B cell (primary cell): Measurements from ENCODE around the gene LCE5A. TPM values are rescaled to one million over a fixed set of nuclear protein-coding genes. Genes with fewer than 3 reads are reported as not detected.

Experiments used
- ATAC-seq: fragments of 200-7000 bp; cut with Tn5 transposase; one replicate; pipeline ENCODE4 v1.10.0; 2021; ENCODE audit warnings: low read depth, mild to moderate bottlenecking, moderate number of reproducible peaks, moderate library complexity
- CTCF ChIA-PET: fragments of 350-600 bp; sonication (Branson Sonifier 250); formaldehyde crosslinking; loops from one replicate; lab custom pipeline; 2021; ENCODE audit warnings: antibody characterized with exemption, inconsistent platforms; lab: Charles Lee
- POLR2A ChIA-PET: fragments of 350-600 bp; sonication (Branson Sonifier 250); formaldehyde crosslinking; loops from one replicate; lab custom pipeline; 2021; ENCODE audit warnings: antibody characterized with exemption; lab: Charles Lee
- DNase-seq: peaks from one replicate; pipeline ENCODE4 v3.0.0; 2013
- H2AFZ ChIP-seq: 2 replicates; pipeline ENCODE4 v1.6.1; 2012; ENCODE audit warnings: mild to moderate bottlenecking, low read depth, low read length; ENCODE audit not compliant: insufficient read depth, poor library complexity, severe bottlenecking
- H3K27ac ChIP-seq, 2 donors: 1 replicate in 1 of 2; 2 replicates in 1 of 2; pipeline ENCODE4 v1.5.1; 2012 to 2013; ENCODE audit warnings: low read length in 2 of 2, mild to moderate bottlenecking in 2 of 2, moderate library complexity in 1 of 2
- H3K27me3 ChIP-seq, 4 experiments: fragments of 200-600 bp in 1 of 4; sonication (generic) in 1 of 4; replicated peaks in 1 of 4; 1 replicate in 2 of 4; 2 replicates in 2 of 4; pipeline versions ENCODE4 v1.6.1 to v1.7.0; 2013 to 2016; ENCODE audit warnings: low read length in 3 of 4, mild to moderate bottlenecking in 2 of 4, mixed read lengths in 1 of 4, moderate library complexity in 1 of 4; ENCODE audit not compliant: insufficient read depth in 4 of 4, control insufficient read depth in 3 of 4; ENCODE audit errors: control extremely low read depth in 1 of 4
- H3K36me3 ChIP-seq, 2 experiments: replicated peaks in 1 of 2; 1 replicate in 1 of 2; 2 replicates in 1 of 2; pipeline versions ENCODE4 v1.6.1 to v1.7.1; 2013; ENCODE audit warnings: low read length in 1 of 2; ENCODE audit not compliant: insufficient read depth in 2 of 2, control insufficient read depth in 1 of 2; ENCODE audit errors: control extremely low read depth in 1 of 2, extremely low read depth in 1 of 2
- H3K4me1 ChIP-seq, 2 donors: fragments of 200-600 bp in 1 of 2; sonication (generic) in 1 of 2; 1 replicate in 1 of 2; 2 replicates in 1 of 2; pipeline versions ENCODE4 v1.5.1 to v1.6.1; 2013 to 2017; ENCODE audit warnings: low read length in 2 of 2; ENCODE audit not compliant: control insufficient read depth in 2 of 2, insufficient read depth in 2 of 2
- H3K4me2 ChIP-seq: replicated peaks from 2 replicates; pipeline ENCODE3; 2012; ENCODE audit warnings: mild to moderate bottlenecking, low read depth, low read length; ENCODE audit not compliant: poor library complexity, severe bottlenecking
- H3K4me3 ChIP-seq, 5 experiments: fragments of 200-600 bp in 1 of 5; sonication (generic) in 1 of 5; 1 replicate in 3 of 5; 2 replicates in 2 of 5; pipeline versions ENCODE4 v1.5.1 to v1.7.0; 2011 to 2016; ENCODE audit warnings: low read length in 4 of 5, mild to moderate bottlenecking in 4 of 5, low read depth in 2 of 5, control low read depth in 1 of 5, moderate library complexity in 1 of 5; ENCODE audit not compliant: insufficient read depth in 1 of 5; ENCODE audit errors: control extremely low read depth in 1 of 5, extremely low read depth in 1 of 5
- H3K79me2 ChIP-seq: fragments of 200-600 bp; sonication (generic); one replicate; pipeline ENCODE4 v1.6.0; 2016; ENCODE audit warnings: low read length; ENCODE audit not compliant: control insufficient read depth, insufficient read depth
- H3K9ac ChIP-seq: fragments of 200-600 bp; sonication (generic); 2 replicates; pipeline ENCODE4 v1.6.1; 2017; ENCODE audit warnings: mild to moderate bottlenecking, low read length, moderate library complexity
- H3K9me3 ChIP-seq, 3 donors: one replicate each; pipeline versions ENCODE4 v1.6.1 to v1.7.1; 2013; ENCODE audit warnings: low read length in 2 of 3; ENCODE audit not compliant: control insufficient read depth in 2 of 3, insufficient read depth in 1 of 3; ENCODE audit errors: control extremely low read depth in 1 of 3
- H4K20me1 ChIP-seq: 2 replicates; pipeline ENCODE4 v1.6.0; 2012; ENCODE audit warnings: mild to moderate bottlenecking, low read length; ENCODE audit not compliant: insufficient read depth, control insufficient read depth, poor library complexity, severe bottlenecking
- H3K27ac Mint-ChIP-seq: one replicate; pipeline ENCODE4 v1.8.0; 2021; ENCODE audit warnings: mixed read lengths
- H3K27me3 Mint-ChIP-seq: one replicate; pipeline ENCODE4 v1.8.0; 2021; ENCODE audit warnings: mixed read lengths
- H3K4me1 Mint-ChIP-seq: one replicate; pipeline ENCODE4 v1.8.0; 2021; ENCODE audit warnings: mixed read lengths
- H3K4me3 Mint-ChIP-seq: one replicate; pipeline ENCODE4 v1.8.0; 2021; ENCODE audit warnings: mixed read lengths
- H3K9me3 Mint-ChIP-seq: one replicate; pipeline ENCODE4 v1.8.0; 2022; ENCODE audit warnings: mixed read lengths; ENCODE audit not compliant: insufficient read depth
- CTCF ChIP-seq: fragments of 200-600 bp; IDR thresholded peaks from one replicate; pipeline ENCODE4 v1.8.0; 2022; ENCODE audit warnings: antibody characterized with exemption, mild to moderate bottlenecking
- EZH2 ChIP-seq: IDR thresholded peaks from 2 replicates; pipeline ENCODE4 v1.6.1; 2012; ENCODE audit warnings: borderline replicate concordance, low read depth, mild to moderate bottlenecking, moderate library complexity, low read length; ENCODE audit not compliant: insufficient read depth, poor library complexity, severe bottlenecking
- WGBS: methylation state at CpG from one replicate; pipeline ENCODE4 v1.1.5; 2013; ENCODE audit warnings: missing lambda C conversion rate; ENCODE audit not compliant: insufficient coverage; 5-methylcytosine and 5-hydroxymethylcytosine counted together
- intact Hi-C: fragments of 100-400 bp; cut with micrococcal nuclease; formaldehyde crosslinking; loops from one replicate; pipeline ENCODE4 v1.10.0; 2022
- polyA plus RNA-seq: library from polyadenylated mRNA; depleted of rRNA; stranded (reverse); fragments of >200 nt; gene quantifications from 2 replicates; pipeline ENCODE4 v1.2.3, GENCODE V29; 2012
- total RNA-seq, 2 donors: library from RNA; stranded (reverse); fragments of 120-200 nt in 1 of 2; gene quantifications; 1 replicate in 1 of 2; 2 replicates in 1 of 2; pipeline versions ENCODE4 v1.2.3 to v1.2.4, GENCODE V29; 2013 to 2022

Gene LCE5A
- total and polyA plus RNA-seq, 2 donors (not counting 1 experiment from before 2014, with no cell fraction given): not detected

GRCh38 chr1:152462636-152463035 is 48.0 kb upstream of the LCE5A start:
- 96% methylated on average over 18 of the region's 26 CpGs for WGBS
- Histone ChIP-seq H3K4me1 (peaks cover 14 to 20% of the 10 kb centered on the region in 2 donors), H3K27ac (no peak overlapping the region), H3K9ac (no peak overlapping the region), H3K36me3 (no peaks in the 10 kb centered on the region), H3K27me3 (peaks cover 0 to 2% (median 0%) of the 10 kb centered on the region in 4 experiments), H3K9me3 (peaks cover 0 to 2% (median 0%) of the 10 kb centered on the region in 3 donors), H4K20me1 (no peaks in the 10 kb centered on the region), H3K4me3 (no peak overlapping the region), H3K4me2 (no peak overlapping the region), H3K79me2 (no peaks in the 10 kb centered on the region), H2AFZ (no peak overlapping the region)
- no peak for ATAC-seq
- H3K4me3 Mint-ChIP-seq: no peak overlapping the region
- no peak overlapping the region for H3K27ac Mint-ChIP-seq
- POLR2A ChIA-PET: no interaction called here
- intact Hi-C loops: no loop called here
- peaks cover 25% of the 10 kb centered on the region for H3K4me1 Mint-ChIP-seq
- H3K27me3 Mint-ChIP-seq: peaks cover 5% of the 10 kb centered on the region
- H3K9me3 Mint-ChIP-seq: no peaks in the 10 kb centered on the region
- no peak for TF ChIP-seq CTCF
- no peak for TF ChIP-seq EZH2
- DNase-seq: no peak
- CTCF ChIA-PET: interaction anchor here (0.6 to 0.7 kb wide), 2 partner anchors 122 to 284 kb away, joined by 3 to 4 read pairs; no protein-coding TSS in a partner anchor

GRCh38 chr1:152466217-152466616 is 44.4 kb upstream of the LCE5A start:
- Histone ChIP-seq H3K27me3 (peaks cover 0 to 19% (median 6%) of the 10 kb centered on the region in 4 experiments), H2AFZ (no peak overlapping the region), H3K36me3 (no peaks in the 10 kb centered on the region), H3K4me3 (no peak overlapping the region), H3K9me3 (peaks cover 0 to 2% (median 0%) of the 10 kb centered on the region in 3 donors), H3K4me2 (no peak overlapping the region), H4K20me1 (no peaks in the 10 kb centered on the region), H3K27ac (no peak overlapping the region), H3K4me1 (no peaks in the 10 kb centered on the region), H3K9ac (no peak overlapping the region), H3K79me2 (no peaks in the 10 kb centered on the region)
- H3K4me1 Mint-ChIP-seq: peaks cover 2% of the 10 kb centered on the region
- no peak for DNase-seq
- ChIA-PET CTCF (no interaction called here), POLR2A (no interaction called here)
- H3K4me3 Mint-ChIP-seq: no peak overlapping the region
- no CpG with 5 or more reads among the region's 1 CpG for WGBS
- H3K27ac Mint-ChIP-seq: no peak overlapping the region
- ATAC-seq: no peak
- peaks cover 25% of the 10 kb centered on the region for H3K27me3 Mint-ChIP-seq
- no peaks in the 10 kb centered on the region for H3K9me3 Mint-ChIP-seq
- intact Hi-C loops: no loop called here
- TF ChIP-seq EZH2 (no peak), CTCF (no peak)
